ENCODE data around the gene TOX2. TPM values are rescaled to one million over a fixed set of nuclear protein-coding genes. Genes with fewer than 3 reads are reported as not detected.

The TOX2 gene
- total RNA-seq, 1 experiment from 2014 or later: 1.7 TPM

DNA sequence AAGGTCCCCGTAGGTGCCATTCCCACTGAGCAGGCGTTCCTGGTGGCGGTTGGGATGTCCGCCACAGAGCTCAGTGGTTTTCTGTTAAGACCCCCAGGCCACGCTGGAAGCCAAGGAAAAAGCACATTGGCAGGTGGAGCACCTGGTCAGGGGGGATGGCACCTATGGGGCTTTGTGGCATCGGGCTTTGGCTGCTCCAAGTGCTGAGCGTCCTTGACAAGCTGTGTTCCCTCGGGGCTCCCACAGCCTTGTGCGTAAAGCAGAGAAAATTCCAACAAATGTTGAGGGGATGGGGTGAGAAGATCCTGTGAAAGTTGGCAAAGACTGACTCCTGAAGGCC lies 137.0 kb downstream of the TOX2 start:
- Histone ChIP-seq H4K5ac (ENCODE audit: insufficient read length, low read depth, low read length) (no peak overlapping the region), H3T11ph (ENCODE audit: low read length) (no peak overlapping the region), H4K20me1 (ENCODE audit: control insufficient read depth, insufficient read depth, insufficient read length) (no peaks in the 10 kb centered on the region), H3K79me1 (ENCODE audit: insufficient read depth, low read depth, low read length, poor library complexity, severe bottlenecking) (no peaks in the 10 kb centered on the region), H2BK12ac (ENCODE audit: insufficient read length, low read depth, low read length) (no peak overlapping the region), H3K9ac (ENCODE audit: extremely low read depth, insufficient read length, low read length) (no peak overlapping the region), H3K23ac (ENCODE audit: insufficient read length, low read depth, low read length) (no peak overlapping the region), H3K14ac (ENCODE audit: insufficient read depth, low read length) (no peak overlapping the region), H3K79me2 (ENCODE audit: insufficient read depth, low read length) (no peaks in the 10 kb centered on the region), H3K4me1 (ENCODE audit: insufficient read depth, low read length) (no peaks in the 10 kb centered on the region), H2BK20ac (ENCODE audit: low read depth, low read length, poor library complexity, severe bottlenecking) (no peak overlapping the region), H2BK120ac (ENCODE audit: low read depth, low read length, poor library complexity, severe bottlenecking) (no peak overlapping the region), H2AK5ac (ENCODE audit: insufficient read length, low read length) (no peak overlapping the region), H2BK15ac (ENCODE audit: low read depth, low read length) (no peak overlapping the region), H2AFZ (ENCODE audit: low read length) (no peak overlapping the region), H3K4me2 (ENCODE audit: insufficient read depth, insufficient read length, low read length) (no peak overlapping the region), H3K27me3 (ENCODE audit: insufficient read depth, low read length) (no peaks in the 10 kb centered on the region), H3K27ac (ENCODE audit: insufficient read length, low read depth, low read length) (no peak overlapping the region), H4K8ac (replicated peaks; ENCODE audit: insufficient read length, low read depth, low read length) (no peak overlapping the region), H3K4ac (ENCODE audit: low read depth, low read length) (no peak overlapping the region), H4K91ac (ENCODE audit: insufficient read length, low read depth, low read length) (no peak overlapping the region), H2BK5ac (ENCODE audit: insufficient read length, low read length) (no peak overlapping the region), H3K56ac (ENCODE audit: insufficient read length, low read depth, low read length) (no peak overlapping the region), H3K23me2 (ENCODE audit: insufficient read length, low read depth, low read length, poor library complexity, severe bottlenecking) (no peaks in the 10 kb centered on the region), H3K9me3 (ENCODE audit: control insufficient read depth, low read depth, low read length) (no peaks in the 10 kb centered on the region), H3K18ac (ENCODE audit: insufficient read length, low read depth, low read length) (no peak overlapping the region)
- Mint-ChIP-seq H3K4me3 (no peak overlapping the region), H3K27me3 (ENCODE audit: low read depth) (no peaks in the 10 kb centered on the region), H3K36me3 (ENCODE audit: insufficient read depth in 1 of 3, low read depth in 3 of 3) (no peaks in the 10 kb centered on the region), H3K9me3 (no peaks in the 10 kb centered on the region), H3K4me1 (no peaks in the 10 kb centered on the region), H3K27ac (no peak overlapping the region)
- peak; percentile 22 for DNase-seq
- TF ChIP-seq, protein P1, sequence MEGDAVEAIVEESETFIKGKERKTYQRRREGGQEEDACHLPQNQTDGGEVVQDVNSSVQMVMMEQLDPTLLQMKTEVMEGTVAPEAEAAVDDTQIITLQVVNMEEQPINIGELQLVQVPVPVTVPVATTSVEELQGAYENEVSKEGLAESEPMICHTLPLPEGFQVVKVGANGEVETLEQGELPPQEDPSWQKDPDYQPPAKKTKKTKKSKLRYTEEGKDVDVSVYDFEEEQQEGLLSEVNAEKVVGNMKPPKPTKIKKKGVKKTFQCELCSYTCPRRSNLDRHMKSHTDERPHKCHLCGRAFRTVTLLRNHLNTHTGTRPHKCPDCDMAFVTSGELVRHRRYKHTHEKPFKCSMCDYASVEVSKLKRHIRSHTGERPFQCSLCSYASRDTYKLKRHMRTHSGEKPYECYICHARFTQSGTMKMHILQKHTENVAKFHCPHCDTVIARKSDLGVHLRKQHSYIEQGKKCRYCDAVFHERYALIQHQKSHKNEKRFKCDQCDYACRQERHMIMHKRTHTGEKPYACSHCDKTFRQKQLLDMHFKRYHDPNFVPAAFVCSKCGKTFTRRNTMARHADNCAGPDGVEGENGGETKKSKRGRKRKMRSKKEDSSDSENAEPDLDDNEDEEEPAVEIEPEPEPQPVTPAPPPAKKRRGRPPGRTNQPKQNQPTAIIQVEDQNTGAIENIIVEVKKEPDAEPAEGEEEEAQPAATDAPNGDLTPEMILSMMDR (conservative IDR thresholded peaks at IDR 0.05): no peak
- no CpG with 5 or more reads among the region's 9 CpGs for WGBS (ENCODE audit: extremely low coverage, insufficient read length, low lambda C conversion rate)
